ENCODE measurements around the gene UQCC5.

DNA sequence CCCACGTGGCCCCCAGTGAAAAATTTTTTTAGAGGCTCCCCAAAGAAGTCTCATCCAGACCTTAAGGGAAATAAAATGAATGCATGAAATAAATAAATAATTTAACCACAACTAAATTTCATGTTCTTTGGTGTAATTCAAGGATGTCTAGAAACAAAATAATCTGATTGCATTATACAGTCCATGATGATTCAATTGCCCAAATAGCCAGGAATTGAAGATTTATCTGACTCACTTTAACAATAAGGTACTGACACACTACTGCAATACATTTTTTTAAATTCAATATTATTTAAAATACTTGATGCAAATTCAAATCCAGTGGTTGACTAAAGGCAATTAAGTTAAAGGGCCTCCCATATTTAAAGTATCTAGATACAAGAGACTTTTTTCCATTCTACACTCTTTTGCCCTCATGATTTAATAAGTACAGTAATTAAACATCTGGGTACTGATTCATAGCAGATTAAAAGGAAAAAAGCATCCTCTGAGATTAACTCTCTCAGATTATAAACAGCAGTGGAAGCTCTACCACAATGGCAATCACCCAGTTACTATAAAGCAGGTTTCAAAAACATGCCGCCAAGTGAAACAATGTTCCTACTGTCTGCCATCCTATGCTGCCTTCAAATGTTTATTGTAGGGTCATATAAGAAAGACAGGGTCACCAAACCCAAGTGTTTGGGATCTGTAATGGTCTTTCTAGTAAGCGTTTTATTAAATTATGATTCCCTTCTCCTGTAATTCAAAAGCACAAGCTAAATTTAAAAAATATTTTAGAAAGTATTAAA lies 9.9 kb downstream of the UQCC5 start:
- TF ChIP-seq, protein P1, sequence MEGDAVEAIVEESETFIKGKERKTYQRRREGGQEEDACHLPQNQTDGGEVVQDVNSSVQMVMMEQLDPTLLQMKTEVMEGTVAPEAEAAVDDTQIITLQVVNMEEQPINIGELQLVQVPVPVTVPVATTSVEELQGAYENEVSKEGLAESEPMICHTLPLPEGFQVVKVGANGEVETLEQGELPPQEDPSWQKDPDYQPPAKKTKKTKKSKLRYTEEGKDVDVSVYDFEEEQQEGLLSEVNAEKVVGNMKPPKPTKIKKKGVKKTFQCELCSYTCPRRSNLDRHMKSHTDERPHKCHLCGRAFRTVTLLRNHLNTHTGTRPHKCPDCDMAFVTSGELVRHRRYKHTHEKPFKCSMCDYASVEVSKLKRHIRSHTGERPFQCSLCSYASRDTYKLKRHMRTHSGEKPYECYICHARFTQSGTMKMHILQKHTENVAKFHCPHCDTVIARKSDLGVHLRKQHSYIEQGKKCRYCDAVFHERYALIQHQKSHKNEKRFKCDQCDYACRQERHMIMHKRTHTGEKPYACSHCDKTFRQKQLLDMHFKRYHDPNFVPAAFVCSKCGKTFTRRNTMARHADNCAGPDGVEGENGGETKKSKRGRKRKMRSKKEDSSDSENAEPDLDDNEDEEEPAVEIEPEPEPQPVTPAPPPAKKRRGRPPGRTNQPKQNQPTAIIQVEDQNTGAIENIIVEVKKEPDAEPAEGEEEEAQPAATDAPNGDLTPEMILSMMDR (IDR thresholded peaks at IDR 0.05; ENCODE audit: insufficient read depth, low read length) = no peak
- no peak for TF ChIP-seq POLR2AphosphoS5 (IDR thresholded peaks at IDR 0.05; ENCODE audit: low read depth)
- no peak for TF ChIP-seq GABPA (IDR thresholded peaks at IDR 0.05; ENCODE audit: low read depth)

All from HL-60 (cell line).